Tibial nerve (tissue), 4 donors: ENCODE results near the gene TTC23.

ENCODE experiments used
- CTCF ChIP-seq, 5 experiments: fragments of 200-600 bp in 3 of 5; fragments of 450-650 bp in 2 of 5; sonication (generic) in 3 of 5; IDR thresholded peaks; one replicate each; pipeline ENCODE4 v1.5.1; 2016 to 2019; ENCODE audit warnings: antibody characterized with exemption in 5 of 5, mild to moderate bottlenecking in 3 of 5, moderate library complexity in 2 of 5
- EP300 ChIP-seq, 2 donors: sonication (generic); formaldehyde crosslinking; IDR thresholded peaks; one replicate each; pipeline ENCODE4 v1.6.1; 2017; ENCODE audit warnings: antibody characterized with exemption in 2 of 2, mild to moderate bottlenecking in 1 of 2
- POLR2A ChIP-seq, 2 donors: fragments of 450-650 bp; IDR thresholded peaks; one replicate each; pipeline ENCODE4 v1.6.1; 2017; ENCODE audit warnings: antibody characterized with exemption in 2 of 2, mild to moderate bottlenecking in 2 of 2, moderate library complexity in 2 of 2

DNA sequence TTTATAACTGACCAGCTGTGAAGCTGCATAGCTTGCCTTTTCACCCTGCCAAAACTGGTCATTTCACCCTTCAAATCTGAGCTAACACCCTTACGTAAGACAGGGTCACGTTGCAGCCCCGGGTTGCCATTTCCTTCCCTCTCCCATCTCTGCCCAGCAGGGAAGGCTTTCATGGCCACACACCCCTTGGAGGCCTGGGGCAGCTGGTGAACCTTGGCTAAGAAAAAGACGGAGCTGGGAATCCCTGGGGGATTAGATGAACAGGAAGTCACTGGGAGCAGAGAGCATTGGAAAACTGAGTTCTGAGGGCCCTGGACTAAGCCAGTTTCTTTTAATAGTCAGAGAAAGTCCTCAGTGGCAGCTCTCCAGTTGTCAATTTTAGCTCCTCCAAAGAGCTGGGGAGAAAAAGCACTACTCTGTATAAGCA, 67.8 kb downstream of the TTC23 start:
- TF ChIP-seq CTCF (IDR thresholded peaks at IDR 0.05) (no peak), POLR2A (IDR thresholded peaks at IDR 0.05) (no peak), EP300 (IDR thresholded peaks at IDR 0.05) (peak in 1 of 2 donors; percentile 47)
